ENCODE measurements around the gene PRR18.
"Not testable (repeated sequence)": the region's sequence is repeated elsewhere in the genome, so short reads cannot be mapped to it uniquely, and the experiment has no call there.

The PRR18 gene, protein sequence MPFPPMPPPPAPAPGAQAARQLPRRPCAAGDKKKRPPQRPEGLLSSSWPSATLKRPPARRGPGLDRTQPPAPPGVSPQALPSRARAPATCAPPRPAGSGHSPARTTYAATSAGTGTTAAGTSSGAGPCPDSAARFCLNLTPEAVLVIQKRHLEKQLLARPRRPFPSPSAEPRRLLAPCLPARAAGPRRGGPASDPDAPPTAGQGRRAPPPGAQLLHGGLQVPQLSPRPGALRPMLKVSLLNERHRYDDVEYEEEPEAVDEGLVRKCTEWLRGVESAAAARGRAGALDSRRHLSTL

DNA sequence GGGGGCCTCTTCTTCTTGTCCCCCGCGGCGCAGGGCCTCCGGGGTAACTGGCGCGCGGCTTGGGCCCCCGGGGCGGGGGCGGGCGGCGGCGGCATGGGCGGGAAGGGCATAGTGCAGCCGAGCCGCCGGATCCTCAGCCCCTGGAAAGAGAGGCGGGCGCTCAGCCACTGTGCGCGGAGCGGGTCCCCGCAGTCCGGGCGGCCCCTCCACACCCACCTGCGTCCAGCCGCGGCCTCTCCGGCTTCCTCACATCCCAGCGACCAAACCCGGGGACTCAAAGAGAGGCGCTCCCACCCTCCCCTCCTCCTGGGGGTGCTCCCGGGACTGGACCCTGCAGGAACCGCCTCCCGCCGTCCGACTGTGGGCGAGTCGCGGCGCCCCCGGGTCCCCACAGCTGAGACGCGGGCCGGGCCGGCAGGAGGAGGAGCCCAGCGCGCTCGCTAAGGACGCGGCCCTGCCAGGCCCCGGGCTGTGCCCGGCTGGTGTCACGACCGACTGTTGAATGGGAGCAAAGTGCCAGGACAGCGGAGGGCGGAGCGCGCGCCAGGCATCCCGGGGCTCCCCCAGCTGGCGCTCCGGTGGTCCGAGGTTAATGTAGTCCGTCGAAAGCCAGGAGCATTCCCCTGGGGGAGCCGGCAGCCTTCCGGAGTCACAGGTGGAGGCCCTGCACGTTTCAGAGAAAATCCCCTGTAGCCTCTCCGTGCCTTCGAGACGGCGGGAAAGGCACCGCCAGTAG is at the start of gene PRR18:
PRR18 (minus strand) TSS at position 360 of the 736 bp plus-strand sequence; CDS start at position 110, 250 bp downstream.
- in situ Hi-C loops (cut with HindIII; ENCODE audit: low sequenced_read_pairs), result no loop called here

DNA sequence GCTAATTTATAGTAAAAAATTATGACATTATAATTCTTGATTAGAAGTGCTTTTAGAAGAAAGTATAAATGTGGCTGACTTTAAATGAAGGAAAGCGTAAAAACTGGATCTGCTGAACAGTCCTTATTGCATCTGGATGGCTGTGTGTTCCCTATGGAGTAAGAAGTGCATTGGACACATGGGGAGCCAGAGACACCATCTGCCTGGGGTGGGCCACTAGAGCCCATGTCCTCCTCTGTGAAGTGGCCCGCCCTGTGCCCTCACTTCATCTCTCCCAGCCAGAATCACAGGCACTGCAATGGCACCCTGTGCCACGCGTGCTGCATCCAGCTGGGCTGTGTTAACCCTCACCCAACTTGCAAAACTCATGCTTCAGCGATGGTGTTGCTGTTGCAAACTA is 47.4 kb upstream of the PRR18 start:
- in situ Hi-C loops (cut with HindIII; ENCODE audit: low sequenced_read_pairs), result no loop called here

DNA sequence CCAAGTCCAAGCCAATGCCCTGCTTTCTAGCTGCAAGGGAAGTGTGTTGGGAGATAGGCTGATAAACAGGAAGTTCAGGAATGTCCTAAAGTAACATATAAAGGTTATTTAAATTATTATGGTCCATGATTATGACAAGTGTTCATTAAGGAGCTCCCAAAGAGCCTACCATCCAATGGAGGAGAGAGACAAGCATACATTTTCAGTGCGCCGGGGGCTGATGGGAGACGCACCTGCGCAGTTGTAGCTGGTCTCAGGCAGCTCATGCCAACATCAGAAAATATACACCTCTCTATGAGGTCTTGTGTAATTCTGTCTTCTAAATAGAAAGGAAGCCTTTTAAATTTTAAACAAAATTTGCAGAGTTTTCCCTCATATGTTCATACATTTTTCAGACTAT is 46.8 kb upstream of the PRR18 start:
- in situ Hi-C loops (cut with HindIII; ENCODE audit: low sequenced_read_pairs), result no loop called here

DNA sequence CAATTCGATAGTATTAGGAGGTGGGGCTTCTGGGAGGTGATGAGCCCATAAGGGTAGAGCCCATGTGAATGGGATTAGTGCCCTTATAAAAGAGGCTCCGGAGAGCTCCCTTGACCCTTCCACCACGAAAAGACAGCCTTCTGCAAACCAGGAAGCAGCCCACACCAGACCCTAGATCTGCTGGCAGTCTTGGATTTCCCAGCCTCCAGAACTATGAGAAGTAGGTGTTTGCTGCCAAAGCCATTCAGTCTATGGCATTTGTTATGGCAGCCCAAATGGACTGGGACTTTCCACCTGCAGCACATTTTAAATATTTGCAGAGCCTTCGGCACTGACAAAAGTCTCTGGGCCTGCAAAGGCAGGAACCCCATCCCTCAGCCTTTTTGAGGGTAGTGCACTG is 46.0 kb upstream of the PRR18 start:
- in situ Hi-C loops (cut with HindIII; ENCODE audit: low sequenced_read_pairs), result no loop called here

DNA sequence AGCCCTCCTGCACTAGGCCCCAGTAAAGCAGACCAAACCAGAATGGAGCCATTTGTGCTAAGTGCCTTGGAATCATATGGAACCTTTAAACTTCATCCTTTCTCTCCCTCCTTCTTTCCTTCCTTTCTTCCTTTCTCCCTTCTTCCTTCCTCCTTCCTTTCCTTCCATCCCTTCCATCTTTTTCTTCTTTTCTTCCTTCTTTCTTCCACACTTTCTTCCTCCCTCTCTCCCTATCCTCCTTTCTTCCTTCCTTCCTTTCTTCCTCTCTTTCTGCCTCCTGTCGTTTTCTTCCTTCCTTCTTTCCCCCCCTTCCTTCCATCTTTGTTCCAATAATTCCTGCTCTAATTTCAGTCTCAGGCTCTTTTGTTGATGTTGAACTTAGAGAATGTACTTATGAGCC is 45.3 kb upstream of the PRR18 start:
- in situ Hi-C loops (cut with HindIII; ENCODE audit: low sequenced_read_pairs), result no loop called here

DNA sequence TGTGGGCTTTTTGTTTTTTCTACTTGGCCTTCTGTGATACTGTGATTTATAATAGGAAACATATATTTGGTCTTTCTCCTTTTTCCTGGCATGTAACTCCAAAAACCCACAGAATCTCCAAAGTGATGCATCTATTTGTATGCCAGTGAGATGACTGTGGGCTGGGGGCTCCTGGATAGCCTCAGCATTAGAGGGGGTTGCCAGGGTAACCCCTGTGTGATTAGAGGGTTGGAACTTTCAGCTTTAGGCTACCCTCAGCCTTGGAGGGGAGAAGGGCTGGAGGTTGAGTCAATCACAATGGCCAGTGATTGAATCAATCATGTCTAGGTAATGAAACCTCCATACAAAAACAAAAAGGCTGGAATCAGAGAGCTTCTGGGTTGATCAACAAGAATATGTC is 44.7 kb upstream of the PRR18 start:
- in situ Hi-C loops (cut with HindIII; ENCODE audit: low sequenced_read_pairs), result no loop called here

DNA sequence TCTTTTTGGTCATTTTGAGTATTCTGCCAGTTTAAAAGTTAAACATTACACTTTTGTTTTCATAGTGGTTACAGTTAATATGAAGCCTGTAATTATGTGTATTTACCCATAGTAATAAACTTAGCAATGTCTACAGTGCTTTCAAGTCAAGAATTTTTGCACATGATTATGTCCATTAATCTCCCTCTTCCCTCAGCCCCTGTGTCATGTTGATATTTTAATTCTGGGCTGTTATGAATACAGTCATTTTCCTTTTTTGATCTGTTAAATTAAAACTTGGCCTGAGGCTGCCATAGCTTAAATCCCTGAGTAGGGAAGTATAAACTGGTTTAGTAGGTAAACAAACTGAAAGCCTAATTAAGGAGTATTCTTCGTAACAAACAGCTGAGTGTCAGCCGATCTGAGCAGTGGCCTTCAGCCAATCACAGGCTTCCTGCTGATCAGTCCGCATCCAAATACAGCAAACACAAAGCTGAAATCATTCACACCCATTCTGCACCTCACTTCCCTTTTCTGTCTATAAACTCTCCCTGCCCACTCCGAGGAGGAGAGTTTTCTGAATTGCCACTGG is 43.6 kb upstream of the PRR18 start:
- in situ Hi-C loops (cut with HindIII; ENCODE audit: low sequenced_read_pairs), result no loop called here

DNA sequence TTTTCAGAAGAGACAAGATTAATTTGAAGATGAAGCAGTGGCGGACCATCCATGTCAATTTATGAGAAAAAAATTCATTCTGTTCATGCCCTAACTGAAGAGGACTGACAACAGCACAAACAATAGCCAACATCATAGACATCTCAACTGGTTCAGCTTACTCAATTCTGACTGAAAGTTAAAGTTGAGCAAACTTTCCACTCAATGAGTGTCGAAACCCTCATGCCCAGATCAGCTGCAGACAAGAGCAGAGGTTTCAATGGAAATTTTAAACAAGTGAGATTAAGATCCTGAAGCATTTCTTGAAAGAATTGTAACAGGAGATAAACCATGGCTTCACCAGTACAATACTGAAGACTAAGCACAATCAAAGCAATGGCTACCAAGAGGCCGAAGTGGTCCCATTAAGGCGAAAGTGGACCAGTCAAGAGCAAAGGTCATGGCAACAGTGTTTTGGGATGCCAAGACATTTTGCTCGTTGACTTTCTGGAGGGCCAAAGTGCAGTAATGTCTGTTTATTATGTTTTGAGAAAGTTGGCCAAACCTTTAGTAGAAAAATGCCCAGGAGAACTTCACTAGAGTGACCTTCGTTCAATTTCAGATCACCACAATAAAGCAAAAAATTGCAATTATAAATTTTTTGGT is 40.2 kb upstream of the PRR18 start:
- in situ Hi-C loops (cut with HindIII; ENCODE audit: low sequenced_read_pairs), result no loop called here

DNA sequence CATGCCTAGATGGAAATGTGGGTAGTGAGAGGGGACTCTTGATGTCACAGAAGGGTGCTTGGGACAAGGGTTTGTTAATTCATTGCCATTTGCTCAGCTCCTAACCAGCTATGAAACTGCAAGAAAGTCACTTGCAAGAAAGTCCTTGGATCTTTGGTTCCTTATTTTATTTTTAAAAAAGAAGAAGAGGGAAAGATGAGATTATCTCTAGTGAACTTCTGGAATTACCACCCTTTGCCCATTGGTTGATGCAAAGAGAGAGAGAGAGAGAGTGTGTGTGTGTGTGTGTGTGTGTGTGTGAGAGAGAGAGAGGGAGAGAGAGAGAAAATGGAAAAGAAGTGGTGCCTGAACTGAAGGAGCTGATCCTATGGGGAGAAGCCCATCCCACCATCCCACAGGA is 38.8 kb upstream of the PRR18 start:
- in situ Hi-C loops (cut with HindIII; ENCODE audit: low sequenced_read_pairs), result no loop called here

DNA sequence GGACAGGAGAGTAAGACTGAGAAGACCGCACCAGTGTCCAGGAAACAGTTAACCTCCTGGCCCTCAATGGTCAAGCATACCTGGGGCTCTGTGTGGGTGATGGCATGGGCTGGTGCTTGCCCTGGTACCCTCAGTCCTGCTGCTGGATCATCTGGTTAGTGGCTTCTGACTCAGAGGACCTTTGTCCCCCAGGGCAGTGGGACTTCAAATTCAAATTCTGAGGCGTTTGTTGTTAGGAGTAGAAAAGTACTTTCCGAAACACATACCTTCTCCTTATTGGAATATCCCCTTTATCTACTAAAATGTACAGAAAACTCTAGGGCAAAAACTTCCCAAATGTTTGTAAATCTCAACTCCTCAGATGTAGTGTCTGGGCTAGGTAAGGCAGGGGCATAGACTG is 38.3 kb upstream of the PRR18 start:
- in situ Hi-C loops (cut with HindIII; ENCODE audit: low sequenced_read_pairs), result no loop called here

DNA sequence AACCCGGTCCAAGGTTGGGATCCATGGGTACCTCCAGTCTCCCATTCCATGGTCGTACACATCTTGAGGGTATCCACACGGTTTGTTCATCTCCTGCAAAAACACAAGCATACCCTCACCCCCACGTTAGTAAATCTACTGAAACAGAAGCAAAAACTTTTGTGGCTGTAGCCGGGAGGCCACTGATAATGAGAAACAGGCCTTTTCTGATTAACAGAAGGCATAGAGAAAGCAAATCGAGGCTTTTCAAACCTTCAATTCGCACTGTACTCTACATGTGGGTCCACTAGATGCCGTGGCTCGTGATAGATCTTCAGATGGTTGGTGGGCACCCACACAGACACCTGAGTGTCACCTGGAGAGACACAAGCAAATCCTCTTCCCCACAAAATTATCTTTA is 37.5 kb upstream of the PRR18 start:
- in situ Hi-C loops (cut with HindIII; ENCODE audit: low sequenced_read_pairs), result not testable (repeated sequence)

DNA sequence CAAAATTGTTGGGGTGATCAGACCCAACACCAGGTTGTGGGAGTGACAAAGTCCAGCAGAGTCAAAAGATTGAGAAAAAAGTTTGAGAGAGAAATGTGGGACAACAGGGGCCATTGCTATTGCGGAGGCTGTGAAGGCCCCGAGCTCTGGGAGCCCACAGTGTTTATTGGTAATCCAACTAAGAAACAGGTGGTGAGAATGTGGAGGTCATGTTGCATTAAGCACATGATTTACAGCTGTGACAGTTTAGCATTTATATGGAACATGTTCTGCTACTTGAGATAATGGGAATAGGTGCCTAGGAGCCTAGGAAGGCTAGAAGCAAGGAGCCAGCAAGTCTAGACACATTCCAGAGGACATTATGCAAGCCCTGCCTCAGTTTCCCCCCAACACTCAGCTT is 36.7 kb upstream of the PRR18 start:
- in situ Hi-C loops (cut with HindIII; ENCODE audit: low sequenced_read_pairs), result not testable (repeated sequence)

DNA sequence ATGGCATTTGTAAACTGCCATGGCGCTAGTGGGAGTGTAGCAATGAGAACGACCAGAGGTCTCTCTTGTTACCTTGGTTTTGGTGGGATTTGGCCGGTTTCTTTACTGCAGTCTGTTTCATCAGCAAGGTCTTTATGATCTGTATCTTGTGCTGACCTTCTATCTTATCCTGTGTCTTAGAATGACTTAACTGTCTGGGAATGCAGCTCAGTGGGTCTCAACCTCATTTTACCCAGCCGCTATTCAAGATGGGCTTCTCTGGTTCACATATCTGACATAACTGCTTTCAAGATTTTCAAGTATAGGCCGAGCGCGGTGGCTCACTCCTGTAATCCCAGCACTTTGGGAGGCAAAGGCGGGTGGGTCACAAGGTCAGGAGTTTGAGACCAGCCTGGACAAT is 36.0 kb upstream of the PRR18 start:
- in situ Hi-C loops (cut with HindIII; ENCODE audit: low sequenced_read_pairs), result no loop called here

DNA sequence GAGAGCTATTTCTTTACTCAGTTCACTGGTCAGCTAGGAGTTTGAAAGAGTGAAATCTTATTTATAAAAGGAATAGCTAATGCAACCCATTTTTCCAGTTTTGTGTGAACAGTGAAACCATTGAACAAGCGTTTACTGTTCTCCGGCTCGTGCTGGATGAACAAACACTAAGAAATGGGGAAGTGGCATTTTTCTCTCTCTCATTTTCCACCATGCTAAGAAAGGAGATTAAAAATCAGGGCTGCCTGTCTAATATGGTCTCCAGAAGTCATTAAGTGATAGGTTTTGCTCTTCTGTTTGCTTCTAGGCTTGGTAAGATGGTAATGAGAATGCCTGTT is 34.9 kb upstream of the PRR18 start:
- in situ Hi-C loops (cut with HindIII; ENCODE audit: low sequenced_read_pairs), result no loop called here

DNA sequence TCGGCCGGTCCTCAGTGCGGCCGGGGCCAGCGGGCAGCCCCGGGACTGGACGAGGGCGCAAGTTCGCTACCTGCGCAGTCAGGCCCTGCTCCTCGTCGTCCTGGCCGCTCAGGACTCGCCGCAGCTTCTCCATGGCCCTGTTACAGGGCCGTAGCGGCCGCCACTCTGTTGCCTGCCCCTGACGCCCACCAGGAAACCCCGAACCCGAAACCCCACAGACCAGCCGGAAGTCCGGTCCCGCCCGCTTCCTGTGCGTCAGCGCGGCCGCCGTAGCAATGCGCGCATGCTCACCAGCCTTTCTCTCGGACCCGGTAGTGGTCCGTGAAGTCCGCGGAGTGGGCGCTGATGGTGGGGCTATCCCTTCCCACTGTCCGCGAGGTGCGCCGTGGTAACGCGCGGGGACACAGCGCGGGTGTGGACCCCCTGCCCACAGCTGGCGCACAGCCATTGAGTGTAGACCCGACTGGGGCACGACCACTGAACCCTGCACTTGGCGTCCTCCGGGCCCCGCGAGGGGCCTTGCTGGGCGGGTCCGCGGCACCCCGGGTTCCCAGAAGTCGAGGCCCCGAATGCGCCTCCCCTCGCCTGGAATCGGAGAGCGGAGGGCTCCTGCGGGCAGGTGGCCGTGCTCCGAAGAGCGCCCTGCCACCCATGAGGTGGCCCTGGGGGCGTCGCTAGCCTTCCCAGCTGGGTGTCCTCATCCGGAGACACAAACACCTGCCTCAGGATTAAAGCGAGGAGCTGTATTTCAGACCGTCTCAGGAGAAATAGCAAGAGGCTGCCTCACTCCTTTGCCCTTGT is 34.4 kb upstream of the PRR18 start, which contains the start of gene SFT2D1:
SFT2D1 (minus strand) TSS at position 197 of the 801 bp plus-strand sequence; CDS start at position 133, 64 bp downstream.
- in situ Hi-C loops (cut with HindIII; ENCODE audit: low sequenced_read_pairs), result no loop called here

DNA sequence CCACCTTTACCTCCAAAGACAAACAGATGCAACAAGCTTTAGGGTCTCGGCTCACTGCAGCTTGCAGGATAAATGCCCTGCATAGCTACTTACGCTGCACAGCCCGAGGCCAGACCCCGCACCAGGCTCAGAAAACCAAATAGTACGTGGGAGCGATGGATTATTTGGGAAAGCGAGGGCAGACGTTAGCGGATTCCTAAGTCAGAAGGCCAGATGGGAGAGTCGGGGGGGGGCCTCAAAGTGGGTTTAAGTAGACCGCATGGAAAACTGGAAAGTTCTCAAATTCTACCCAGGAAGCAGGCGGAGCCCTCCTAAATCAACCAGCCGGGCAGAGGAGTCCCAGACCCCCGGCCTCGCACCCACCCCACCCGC is 33.8 kb upstream of the PRR18 start:
- in situ Hi-C loops (cut with HindIII; ENCODE audit: low sequenced_read_pairs), result no loop called here

DNA sequence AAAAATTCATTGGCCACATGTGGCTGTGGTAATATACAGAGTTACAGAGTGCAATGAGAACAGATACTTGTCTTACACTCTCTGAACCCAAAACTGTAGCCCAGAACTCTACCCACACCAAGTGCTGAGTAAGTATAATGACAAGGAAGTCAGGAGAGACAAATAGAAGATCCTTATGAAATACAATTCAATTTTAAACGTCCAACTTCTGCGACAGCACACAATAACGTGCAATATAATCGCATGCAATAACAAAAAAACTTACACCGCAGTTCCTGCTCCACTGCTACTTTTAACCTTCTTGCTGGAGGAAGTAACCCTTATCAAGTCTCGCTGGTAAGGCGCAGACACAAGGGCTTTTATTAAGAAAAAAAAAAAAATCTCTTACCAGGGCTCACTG is 33.3 kb upstream of the PRR18 start:
- in situ Hi-C loops (cut with HindIII; ENCODE audit: low sequenced_read_pairs), result no loop called here

DNA sequence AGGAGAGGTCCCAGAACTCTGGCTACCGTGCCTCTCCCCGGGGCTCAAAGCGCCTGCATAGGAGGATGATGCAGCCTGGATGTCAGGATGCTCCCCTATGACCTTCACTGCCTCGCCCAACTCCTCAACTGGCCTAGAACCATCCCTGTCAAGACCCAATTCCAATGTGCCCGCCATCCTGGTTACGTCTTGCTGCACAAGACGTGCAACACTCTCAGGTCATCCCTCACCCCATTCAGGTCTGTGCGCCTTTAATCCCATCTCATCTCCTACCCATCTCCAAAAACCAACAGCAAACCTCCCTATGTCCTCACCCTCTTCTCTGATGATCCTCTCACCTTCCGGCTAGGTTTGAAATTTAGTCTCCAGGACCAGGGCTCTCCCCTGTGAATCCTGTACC is 30.7 kb upstream of the PRR18 start:
- in situ Hi-C loops (cut with HindIII; ENCODE audit: low sequenced_read_pairs), result no loop called here

DNA sequence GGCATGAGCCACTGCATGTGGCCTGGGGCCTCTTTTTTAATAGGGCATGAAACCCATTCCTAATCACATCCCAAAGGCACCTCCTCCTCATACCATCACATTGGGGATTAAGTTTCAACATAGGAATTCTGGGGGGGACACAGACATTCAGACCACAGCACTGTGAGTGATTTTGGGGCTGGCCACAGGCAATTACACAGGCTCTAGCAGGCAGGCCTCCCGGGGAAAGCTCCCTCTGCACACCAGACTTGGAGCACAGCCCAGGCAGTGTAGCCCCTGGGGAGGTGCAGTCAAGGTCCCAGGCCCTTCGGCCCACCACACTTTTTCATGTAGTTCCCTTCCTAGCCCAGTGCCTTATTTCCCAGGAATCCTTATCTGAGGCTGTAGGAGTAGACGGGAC is 28.7 kb upstream of the PRR18 start:
- in situ Hi-C loops (cut with HindIII; ENCODE audit: low sequenced_read_pairs), result no loop called here

DNA sequence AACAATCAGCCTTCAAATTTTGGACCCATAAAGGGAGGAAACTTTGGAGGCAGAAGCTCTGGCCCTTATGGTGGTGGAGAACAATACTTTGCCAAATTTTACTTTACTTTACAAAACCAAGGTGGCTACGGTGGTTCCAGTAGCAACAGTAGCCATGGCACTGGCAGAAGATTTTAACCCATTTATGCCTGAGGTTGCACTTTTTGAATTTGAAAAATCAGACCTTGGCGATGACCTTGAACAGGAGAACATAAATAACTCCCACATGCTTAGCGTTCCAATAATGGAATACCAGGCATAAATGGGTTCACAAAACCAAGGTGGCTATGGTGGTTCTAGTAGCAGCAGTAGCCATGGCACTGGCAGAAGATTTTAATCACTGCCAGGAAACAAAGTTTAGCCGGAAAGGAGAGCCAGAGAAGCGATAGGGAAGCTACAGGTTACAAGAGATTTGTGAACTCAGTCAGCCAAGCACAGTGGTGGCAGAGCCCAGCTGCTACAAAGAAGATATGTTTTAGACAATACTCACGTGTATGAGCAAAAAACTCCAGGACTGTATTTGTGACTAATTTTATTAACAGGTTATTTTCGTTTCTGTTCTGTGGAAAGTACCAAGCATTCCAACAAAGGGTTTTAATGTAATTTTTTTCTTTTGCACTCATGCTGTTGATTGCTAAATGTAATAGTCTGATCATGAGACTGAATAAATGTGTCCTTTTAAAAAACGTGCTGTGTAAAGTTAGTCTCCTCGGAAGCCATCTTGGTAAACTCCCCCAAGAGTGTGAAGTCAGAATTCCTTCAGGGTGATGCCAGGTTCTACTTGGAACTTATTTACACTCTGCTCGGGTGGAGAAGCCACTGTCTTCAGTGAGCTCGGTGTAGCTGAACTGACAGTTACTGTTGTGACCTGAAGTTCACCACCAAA is 27.4 kb upstream of the PRR18 start:
- in situ Hi-C loops (cut with HindIII; ENCODE audit: low sequenced_read_pairs), result no loop called here

Measured in DLD1 (cell line).